ENCODE results near the gene KLK6.

GRCh38 chr19:50959731-50960500, 9.5 kb downstream of the KLK6 start:
- no peak for TF ChIP-seq REST (IDR thresholded peaks at IDR 0.05; ENCODE audit: low read depth, low read length)
- TF ChIP-seq POLR2AphosphoS5 (IDR thresholded peaks at IDR 0.05; ENCODE audit: low read depth, low read length), result no peak
- TF ChIP-seq NFIC (IDR thresholded peaks at IDR 0.05; ENCODE audit: borderline replicate concordance), result no peak
- no peak for TF ChIP-seq CTCF (IDR thresholded peaks at IDR 0.05)
- TF ChIP-seq FOSL2 (IDR thresholded peaks at IDR 0.05; ENCODE audit: borderline replicate concordance, low read depth), result no peak
- no peak for TF ChIP-seq EP300 (IDR thresholded peaks at IDR 0.05; ENCODE audit: borderline replicate concordance in 1 of 2, low read depth in 1 of 2, low read length in 1 of 2)
- TF ChIP-seq CHD2 (IDR thresholded peaks at IDR 0.05; ENCODE audit: low read length, partially characterized antibody), result no peak
- TF ChIP-seq RCOR1 (IDR thresholded peaks at IDR 0.05; ENCODE audit: low read length), result no peak
- no peak for TF ChIP-seq YY1 (IDR thresholded peaks at IDR 0.05; ENCODE audit: low read depth)
- TF ChIP-seq JUND (IDR thresholded peaks at IDR 0.05), result no peak
- TF ChIP-seq GABPA (IDR thresholded peaks at IDR 0.05; ENCODE audit: low read depth), result no peak
- no peak for TF ChIP-seq USF2 (IDR thresholded peaks at IDR 0.05; ENCODE audit: borderline replicate concordance, low read depth, low read length)
- no peak for TF ChIP-seq MXI1 (IDR thresholded peaks at IDR 0.05; ENCODE audit: low read depth, low read length)
- no peak for TF ChIP-seq RFX5 (IDR thresholded peaks at IDR 0.05; ENCODE audit: low read length)

All from SK-N-SH (cell line).